ENCODE measurements around the gene PLAGL2. TPM values are rescaled to one million over a fixed set of nuclear protein-coding genes. Genes with fewer than 3 reads are reported as not detected.
"Not testable (repeated sequence)": the region's sequence is repeated elsewhere in the genome, so short reads cannot be mapped to it uniquely, and the experiment has no call there.

The PLAGL2 gene
- total and polyA plus RNA-seq, 4 donors: 4.6 to 15.8 (median 12.9) TPM

DNA sequence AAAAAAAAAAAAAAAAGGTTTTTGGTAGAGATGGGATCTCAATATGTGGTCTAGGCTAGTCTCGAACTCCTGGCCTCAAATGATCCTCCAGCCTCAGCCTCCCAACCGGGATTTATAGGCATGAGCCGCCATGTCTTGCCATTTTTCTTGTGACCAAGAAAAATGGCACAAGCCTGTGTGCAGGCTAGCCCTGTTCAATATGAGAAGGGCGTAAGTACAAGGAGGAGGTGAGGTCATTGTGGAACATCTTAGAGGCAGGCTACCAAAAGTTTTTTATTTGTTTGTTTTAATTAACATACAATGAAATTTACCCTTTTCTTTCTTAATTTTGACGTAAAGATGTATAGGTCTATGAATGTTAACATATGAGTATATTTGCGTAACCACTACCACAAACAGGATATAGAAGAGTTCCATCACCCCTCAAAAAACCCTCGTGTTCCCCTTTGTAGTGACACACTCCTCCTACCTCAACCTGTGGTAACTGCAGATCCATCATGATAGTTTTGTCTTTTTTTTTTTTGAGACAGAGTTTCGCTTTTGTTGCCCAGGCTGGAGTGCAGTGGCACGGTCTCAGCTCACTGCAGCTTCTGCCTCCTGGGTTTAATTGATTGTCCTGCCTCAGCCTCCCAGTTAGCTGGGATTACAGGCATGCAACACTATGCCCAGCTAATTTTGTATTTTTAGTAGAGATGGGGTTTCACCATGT lies 41.6 kb upstream of the PLAGL2 start:
- Histone ChIP-seq H3K9me3 (ENCODE audit: control insufficient read depth in 4 of 4, insufficient read depth in 3 of 4, low read length in 3 of 4) (peaks cover 0 to 2% (median 0%) of the 10 kb centered on the region in 4 donors), H3K4me1 (ENCODE audit: control insufficient read depth in 5 of 5, insufficient read depth in 5 of 5, low read length in 5 of 5) (no peaks in the 10 kb centered on the region), H3K4me3 (no peak overlapping the region), H3K27ac (ENCODE audit: low read depth in 1 of 2, low read length in 1 of 2) (no peak overlapping the region), H3K27me3 (ENCODE audit: control insufficient read depth in 3 of 3, insufficient read depth in 3 of 3, low read length in 2 of 3) (no peaks in the 10 kb centered on the region), H3K9ac (ENCODE audit: insufficient read depth in 1 of 2, low read length in 2 of 2) (no peak overlapping the region), H3K36me3 (ENCODE audit: control insufficient read depth in 4 of 4, insufficient read depth in 4 of 4, low read length in 4 of 4) (no peaks in the 10 kb centered on the region)
- ATAC-seq (ENCODE audit: insufficient read depth, low FRiP score) (no peak), DNase-seq (no peak)
- TF ChIP-seq, protein P1, sequence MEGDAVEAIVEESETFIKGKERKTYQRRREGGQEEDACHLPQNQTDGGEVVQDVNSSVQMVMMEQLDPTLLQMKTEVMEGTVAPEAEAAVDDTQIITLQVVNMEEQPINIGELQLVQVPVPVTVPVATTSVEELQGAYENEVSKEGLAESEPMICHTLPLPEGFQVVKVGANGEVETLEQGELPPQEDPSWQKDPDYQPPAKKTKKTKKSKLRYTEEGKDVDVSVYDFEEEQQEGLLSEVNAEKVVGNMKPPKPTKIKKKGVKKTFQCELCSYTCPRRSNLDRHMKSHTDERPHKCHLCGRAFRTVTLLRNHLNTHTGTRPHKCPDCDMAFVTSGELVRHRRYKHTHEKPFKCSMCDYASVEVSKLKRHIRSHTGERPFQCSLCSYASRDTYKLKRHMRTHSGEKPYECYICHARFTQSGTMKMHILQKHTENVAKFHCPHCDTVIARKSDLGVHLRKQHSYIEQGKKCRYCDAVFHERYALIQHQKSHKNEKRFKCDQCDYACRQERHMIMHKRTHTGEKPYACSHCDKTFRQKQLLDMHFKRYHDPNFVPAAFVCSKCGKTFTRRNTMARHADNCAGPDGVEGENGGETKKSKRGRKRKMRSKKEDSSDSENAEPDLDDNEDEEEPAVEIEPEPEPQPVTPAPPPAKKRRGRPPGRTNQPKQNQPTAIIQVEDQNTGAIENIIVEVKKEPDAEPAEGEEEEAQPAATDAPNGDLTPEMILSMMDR (IDR thresholded peaks at IDR 0.05; ENCODE audit: control extremely low read depth, extremely low read depth): no peak
- 56 to 74% methylated on average over 9 of the region's 9 CpGs for WGBS, 2 donors

DNA sequence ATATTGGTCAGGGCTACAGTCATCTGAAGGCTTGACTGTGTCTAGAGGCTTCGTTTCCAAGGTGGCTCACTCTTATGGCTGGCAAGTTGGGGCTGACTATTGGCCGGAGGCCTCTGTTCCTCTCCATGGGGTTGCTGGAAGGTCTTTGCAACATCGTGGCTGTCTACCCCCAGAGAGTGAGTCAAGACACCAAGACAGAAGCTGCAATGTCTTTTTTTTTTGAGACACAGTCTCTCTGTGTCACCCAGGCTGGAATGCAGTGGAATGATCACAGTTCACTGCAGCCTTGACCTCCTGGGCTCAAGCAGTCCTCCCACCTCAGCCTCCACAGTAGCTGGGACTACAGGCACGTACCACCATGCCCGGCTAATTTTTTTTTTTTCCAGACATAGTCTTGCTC lies 40.5 kb upstream of the PLAGL2 start:
- H3K9me3 ChIP-seq (ENCODE audit: control insufficient read depth in 4 of 4, insufficient read depth in 3 of 4, low read length in 3 of 4): no peaks in the 10 kb centered on the region
- H3K4me3 ChIP-seq: no peak overlapping the region
- DNase-seq (no peak), ATAC-seq (ENCODE audit: insufficient read depth, low FRiP score) (no peak)
- no peak overlapping the region for H3K9ac ChIP-seq (ENCODE audit: insufficient read depth in 1 of 2, low read length in 2 of 2)
- WGBS, 2 donors: 72 to 79% methylated on average over 5 of the region's 5 CpGs
- H3K36me3 ChIP-seq (ENCODE audit: control insufficient read depth in 4 of 4, insufficient read depth in 4 of 4, low read length in 4 of 4): no peaks in the 10 kb centered on the region
- TF ChIP-seq, protein P1 (IDR thresholded peaks at IDR 0.05; ENCODE audit: control extremely low read depth, extremely low read depth): no peak
- no peak overlapping the region for H3K27ac ChIP-seq (ENCODE audit: low read depth in 1 of 2, low read length in 1 of 2)
- no peaks in the 10 kb centered on the region for H3K4me1 ChIP-seq (ENCODE audit: control insufficient read depth in 5 of 5, insufficient read depth in 5 of 5, low read length in 5 of 5)
- no peaks in the 10 kb centered on the region for H3K27me3 ChIP-seq (ENCODE audit: control insufficient read depth in 3 of 3, insufficient read depth in 3 of 3, low read length in 2 of 3)

DNA sequence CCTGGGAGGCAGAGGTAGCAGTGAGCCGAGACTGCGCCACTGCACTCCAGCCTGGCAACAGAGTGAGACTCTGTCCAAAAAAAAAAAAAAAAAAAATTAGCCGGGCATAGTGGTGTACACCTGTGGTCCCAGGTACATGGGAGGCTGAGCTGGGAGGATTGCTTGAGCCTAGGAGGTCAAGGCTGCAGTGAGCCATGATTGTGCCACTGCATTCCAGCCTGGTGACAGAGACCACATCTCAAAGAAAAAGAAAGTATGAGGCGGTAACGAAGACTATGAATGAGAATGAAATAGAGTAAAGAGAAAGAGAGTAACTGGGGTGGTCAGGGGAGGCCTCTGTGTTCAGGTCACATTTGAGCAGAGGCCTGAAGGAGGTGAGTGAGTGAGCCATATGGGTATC lies 38.7 kb upstream of the PLAGL2 start:
- DNase-seq; H3K4me1 ChIP-seq (ENCODE audit: control insufficient read depth in 5 of 5, insufficient read depth in 5 of 5, low read length in 5 of 5): not testable (repeated sequence)

DNA sequence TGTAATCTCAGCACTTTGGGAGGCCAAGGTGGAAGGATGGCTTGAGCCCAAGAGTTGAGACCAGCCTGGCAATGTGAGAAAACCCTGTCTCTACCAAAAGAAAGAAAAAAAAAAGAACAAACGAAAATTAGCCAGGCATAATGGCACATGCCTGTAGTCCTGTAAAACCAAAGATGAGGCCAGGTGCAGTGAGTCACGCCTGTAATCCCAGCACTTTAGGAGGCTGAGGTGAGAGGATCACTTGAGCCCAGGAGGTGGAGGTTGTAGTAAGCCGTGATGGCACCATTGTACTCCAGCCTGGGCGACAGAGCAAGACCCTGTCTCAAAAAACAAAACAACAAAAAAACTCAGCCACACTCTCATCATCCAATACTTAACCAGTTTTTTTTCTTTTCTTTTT lies 37.4 kb upstream of the PLAGL2 start:
- Histone ChIP-seq H3K27ac (ENCODE audit: low read depth in 1 of 2, low read length in 1 of 2) (no peak overlapping the region), H3K9me3 (ENCODE audit: control insufficient read depth in 4 of 4, insufficient read depth in 3 of 4, low read length in 3 of 4) (no peaks in the 10 kb centered on the region), H3K27me3 (ENCODE audit: control insufficient read depth in 3 of 3, insufficient read depth in 3 of 3, low read length in 2 of 3) (no peaks in the 10 kb centered on the region), H3K4me3 (no peak overlapping the region), H3K36me3 (ENCODE audit: control insufficient read depth in 4 of 4, insufficient read depth in 4 of 4, low read length in 4 of 4) (no peaks in the 10 kb centered on the region), H3K4me1 (ENCODE audit: control insufficient read depth in 5 of 5, insufficient read depth in 5 of 5, low read length in 5 of 5) (no peaks in the 10 kb centered on the region), H3K9ac (ENCODE audit: insufficient read depth in 1 of 2, low read length in 2 of 2) (no peak overlapping the region)
- WGBS, 2 donors: 92 to 97% methylated on average over 4 of the region's 4 CpGs
- ATAC-seq (ENCODE audit: insufficient read depth, low FRiP score) (no peak), DNase-seq (no peak)
- TF ChIP-seq, protein P1 (IDR thresholded peaks at IDR 0.05; ENCODE audit: control extremely low read depth, extremely low read depth): no peak

More for the DNA sequence above, 38.7 kb upstream of the PLAGL2 start:
- H3K9ac ChIP-seq (ENCODE audit: insufficient read depth in 1 of 2, low read length in 2 of 2); H3K4me3 ChIP-seq; H3K36me3 ChIP-seq (ENCODE audit: control insufficient read depth in 4 of 4, insufficient read depth in 4 of 4, low read length in 4 of 4); H3K27ac ChIP-seq (ENCODE audit: low read depth in 1 of 2, low read length in 1 of 2); H3K9me3 ChIP-seq (ENCODE audit: control insufficient read depth in 4 of 4, insufficient read depth in 3 of 4, low read length in 3 of 4); ATAC-seq (ENCODE audit: insufficient read depth, low FRiP score); H3K27me3 ChIP-seq (ENCODE audit: control insufficient read depth in 3 of 3, insufficient read depth in 3 of 3, low read length in 2 of 3): not testable (repeated sequence)
- 90 to 96% methylated on average over 5 of the region's 5 CpGs for WGBS, 2 donors
